H1 (cell line): ENCODE results near the gene GRHL3. TPM values are rescaled to one million over a fixed set of nuclear protein-coding genes. Genes with fewer than 3 reads are reported as not detected.

Experiments used
- GTF2F1 ChIP-seq: IDR thresholded peaks from 2 replicates; pipeline ENCODE4 v1.6.1; 2012; ENCODE audit warnings: low read depth, low read length, improper control_type of control experiment, borderline replicate concordance
- polyA plus RNA-seq, 7 experiments: library from polyadenylated mRNA; depleted of rRNA in 3 of 7; stranded (reverse) in 5 of 7; unstranded in 2 of 7; fragments of >200 nt in 5 of 7; fragments of 200-250 nt in 2 of 7; gene quantifications; 1 replicate in 5 of 7; 2 replicates in 1 of 7; 4 replicates in 1 of 7; pipeline versions ENCODE4 v1.2.1 to v1.2.3, GENCODE V29; 2011 to 2013; ENCODE audit warnings: missing spikeins in 2 of 7, mixed read lengths in 2 of 7
- total RNA-seq: library from RNA; stranded (reverse); fragmentation: NEBNext Ultra II Directional; extraction: Animal tissue kit (Norgen Biotek cat#: 25700); gene quantifications from 2 replicates; pipeline ENCODE4 v1.2.1, GENCODE V29; 2021

The GRHL3 gene
- total and polyA plus RNA-seq, 2 of the 8 experiments (the other 6 are each of a cell fraction or from before 2014, with no cell fraction given), result 0.80 to 1.8 TPM

DNA sequence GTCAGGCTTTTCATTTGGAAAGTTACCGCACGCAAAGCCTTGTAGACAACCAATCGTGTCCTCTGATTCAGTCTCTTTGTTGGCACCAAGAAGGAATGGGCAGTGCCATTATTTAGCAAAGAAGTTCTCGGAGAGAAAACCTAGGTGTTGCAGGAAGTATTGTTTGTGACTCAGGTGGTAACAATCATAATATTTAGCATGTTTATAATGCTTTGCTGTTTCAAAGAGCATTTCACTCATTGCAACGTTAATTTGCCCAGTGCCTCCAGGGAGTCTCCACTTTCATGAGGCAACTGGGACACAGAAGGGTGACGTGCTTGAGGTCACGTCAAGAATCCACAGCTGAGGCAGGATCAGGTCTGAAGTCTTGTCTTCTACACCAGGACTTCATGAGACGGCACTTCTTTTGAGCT lies 63.0 kb downstream of the GRHL3 start (continued):
- TF ChIP-seq GTF2F1, result no peak
